UCSD-AML1 (cell line): ENCODE measurements around the gene FGL2.
"Not testable (repeated sequence)": the region's sequence is repeated elsewhere in the genome, so short reads cannot be mapped to it uniquely, and the experiment has no call there.

Source experiments
- DNase-seq: peaks from one replicate; lab custom pipeline; 2025; ENCODE audit not compliant: unreplicated experiment; lab: John Stamatoyannopoulos, UW

The FGL2 gene

DNA sequence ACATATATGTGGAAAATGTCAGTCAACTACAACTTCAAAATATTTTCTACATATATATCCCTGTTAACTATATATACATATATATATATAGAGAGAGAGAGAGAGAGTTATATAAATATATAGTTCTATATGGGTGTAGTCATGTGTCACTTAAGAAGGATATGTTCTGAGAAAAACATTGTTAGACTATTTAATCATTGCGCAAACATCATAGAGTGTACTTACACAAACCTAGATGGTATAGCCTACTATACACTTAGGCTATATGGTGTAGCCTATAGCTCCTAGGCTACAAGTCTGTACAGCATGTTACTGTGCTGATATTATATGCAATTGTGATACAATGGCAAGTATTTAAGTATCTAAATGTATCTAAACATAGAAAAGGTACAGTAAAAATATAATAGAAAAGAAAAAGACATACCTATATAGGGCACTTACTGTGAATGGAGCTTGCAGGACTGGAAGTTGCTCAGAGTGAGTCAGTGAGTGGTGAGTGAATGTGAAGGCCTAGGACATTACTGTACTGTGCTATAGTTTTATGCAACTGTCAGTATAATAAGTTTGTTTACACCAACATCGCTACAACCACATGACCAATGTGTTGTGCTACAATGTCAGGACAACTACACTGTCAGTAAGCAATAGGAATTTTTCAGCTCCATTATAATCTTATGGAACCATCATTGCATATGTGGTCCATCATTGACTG lies 18.0 kb upstream of the FGL2 start:
- DNase-seq: no peak

DNA sequence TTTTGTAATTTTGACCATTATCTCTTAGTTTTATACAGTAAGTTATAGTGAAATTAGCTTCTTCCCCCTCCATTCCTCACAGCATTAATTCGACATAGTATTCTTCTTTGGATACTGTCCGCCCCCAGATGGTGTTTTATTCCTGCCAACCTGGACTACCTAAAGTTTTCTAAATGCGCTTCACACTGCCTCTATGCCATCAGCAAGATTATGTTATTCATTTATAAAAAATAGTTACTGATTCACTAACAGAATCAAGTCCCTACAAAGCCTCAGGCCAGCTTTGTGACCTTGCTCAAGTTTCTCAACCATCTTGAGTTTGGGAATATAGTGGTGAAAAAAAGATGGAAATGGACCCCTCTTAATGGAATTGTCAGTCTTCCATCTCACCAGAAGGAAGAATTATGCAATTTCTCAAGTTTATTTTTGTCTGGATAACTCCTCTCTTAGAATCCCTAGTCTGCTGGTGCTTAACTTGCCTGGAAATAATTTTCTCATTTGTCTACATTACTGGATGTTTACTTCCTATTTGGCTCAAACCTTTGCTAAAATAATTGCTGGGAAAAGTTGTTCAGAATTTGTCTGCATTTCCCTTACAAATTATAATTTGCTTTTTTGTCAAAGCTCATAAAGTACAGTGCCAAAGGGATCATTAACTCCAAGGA lies 16.7 kb upstream of the FGL2 start:
- no peak for DNase-seq

DNA sequence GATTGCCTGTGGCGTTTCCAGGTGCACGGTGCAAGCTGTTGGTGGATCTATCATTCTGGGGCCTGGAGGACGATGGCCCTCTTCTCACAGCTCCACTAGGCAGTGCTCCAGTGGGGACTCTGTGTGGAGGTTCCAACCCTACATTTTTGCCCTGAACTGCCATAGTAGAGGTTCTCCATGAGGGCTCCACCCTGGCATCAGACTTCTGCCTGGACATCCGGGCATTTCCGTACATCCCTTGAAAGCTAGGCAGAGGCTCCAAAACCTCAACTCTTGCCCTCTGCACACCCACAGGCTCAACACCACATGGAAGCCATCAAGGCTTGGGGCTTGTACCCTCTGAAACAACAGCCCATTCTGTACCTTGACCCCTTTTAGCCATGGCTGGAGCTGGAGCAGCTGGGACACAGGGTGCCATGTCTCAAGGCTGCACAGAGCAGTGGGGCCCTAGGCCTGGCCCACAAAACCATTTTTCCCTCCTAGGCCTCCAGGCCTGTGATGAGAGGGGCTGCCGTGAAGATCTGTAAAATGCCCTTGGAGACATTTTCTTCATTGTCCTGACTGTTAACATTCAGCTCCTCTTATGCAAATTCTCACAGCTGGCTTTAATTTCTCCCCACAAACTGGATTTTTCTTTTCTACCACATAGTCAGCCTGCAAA lies 10.0 kb upstream of the FGL2 start:
- no peak for DNase-seq

DNA sequence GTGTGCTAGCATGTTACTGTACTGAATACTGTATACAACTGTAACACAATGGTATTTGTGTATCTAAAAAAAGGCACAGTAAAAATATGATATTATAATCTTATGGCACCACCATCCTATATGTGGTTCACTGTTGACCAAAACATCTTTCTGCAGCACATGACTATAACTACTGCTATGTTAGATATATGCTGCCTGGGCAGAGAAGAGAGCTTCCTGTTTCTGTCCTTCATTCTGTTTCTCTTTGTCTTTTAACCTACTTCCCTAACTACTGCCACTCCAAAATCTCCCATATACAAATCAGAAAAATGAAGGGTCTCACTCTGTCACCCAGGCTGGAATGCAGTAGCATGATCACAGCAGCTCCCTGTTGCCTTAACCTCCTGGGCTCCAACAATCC lies 8.8 kb upstream of the FGL2 start:
- DNase-seq: no peak

DNA sequence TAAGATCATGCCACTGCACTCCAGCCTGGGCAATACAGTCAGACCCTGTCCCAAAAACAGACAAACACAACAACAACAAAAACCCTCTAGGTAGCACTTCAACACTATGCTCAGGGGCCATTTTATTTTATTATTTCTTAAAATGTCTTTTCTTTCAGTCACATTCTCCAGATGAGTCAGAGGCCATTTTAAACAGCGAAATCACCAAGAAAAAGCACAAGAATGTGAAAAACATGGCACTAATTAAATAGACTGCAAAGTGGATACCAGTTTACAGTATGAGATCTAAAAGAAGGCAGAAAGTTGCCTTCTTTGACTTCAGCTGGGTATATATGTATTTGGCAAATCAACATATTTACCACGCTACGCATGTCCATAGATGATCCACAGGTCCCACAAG lies 6.1 kb upstream of the FGL2 start:
- no peak for DNase-seq

DNA sequence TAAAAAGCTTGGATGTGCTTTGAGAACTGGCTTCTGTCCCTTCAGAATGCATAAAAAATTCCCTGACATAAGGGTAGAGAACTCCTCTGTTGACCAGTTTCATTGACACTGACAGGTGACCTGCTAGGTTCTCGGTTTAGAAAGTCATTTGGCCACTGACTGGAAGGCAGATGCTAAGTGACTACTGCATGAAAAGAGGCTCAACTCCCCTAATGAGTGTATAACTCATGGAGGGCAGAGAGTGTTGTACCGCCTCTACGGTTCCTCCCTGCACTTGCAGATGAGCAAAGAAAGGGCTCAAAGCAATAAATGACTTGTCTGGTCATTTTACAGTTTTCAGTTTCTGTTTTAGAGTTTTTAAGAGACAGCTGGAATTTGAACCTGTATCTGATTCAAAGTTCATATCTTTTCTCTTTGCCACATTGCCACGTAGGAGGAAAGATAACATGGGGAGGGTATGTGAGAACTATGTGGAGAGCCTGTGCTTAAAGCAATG lies 2.9 kb upstream of the FGL2 start:
- DNase-seq: no peak

DNA sequence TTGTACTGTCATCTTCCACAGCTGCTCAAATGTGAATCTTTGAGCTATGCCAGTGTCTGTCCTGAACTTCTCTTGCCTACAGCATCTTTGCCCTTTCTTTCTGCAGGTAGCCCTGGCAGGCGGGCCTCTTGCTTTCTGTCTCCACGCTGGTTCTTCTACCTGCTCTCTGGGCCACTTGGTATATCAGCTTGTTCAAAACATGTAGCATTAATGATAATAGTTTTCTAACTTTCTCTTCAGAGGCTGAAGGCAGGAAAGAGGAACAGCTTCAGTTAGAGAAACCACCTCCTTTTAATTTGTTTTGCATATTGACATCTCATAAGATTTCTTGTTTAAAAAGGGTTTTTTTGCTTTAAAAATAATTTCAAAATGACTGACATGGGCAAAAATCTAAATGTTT lies 923 bp upstream of the FGL2 start:
- DNase-seq: no peak

DNA sequence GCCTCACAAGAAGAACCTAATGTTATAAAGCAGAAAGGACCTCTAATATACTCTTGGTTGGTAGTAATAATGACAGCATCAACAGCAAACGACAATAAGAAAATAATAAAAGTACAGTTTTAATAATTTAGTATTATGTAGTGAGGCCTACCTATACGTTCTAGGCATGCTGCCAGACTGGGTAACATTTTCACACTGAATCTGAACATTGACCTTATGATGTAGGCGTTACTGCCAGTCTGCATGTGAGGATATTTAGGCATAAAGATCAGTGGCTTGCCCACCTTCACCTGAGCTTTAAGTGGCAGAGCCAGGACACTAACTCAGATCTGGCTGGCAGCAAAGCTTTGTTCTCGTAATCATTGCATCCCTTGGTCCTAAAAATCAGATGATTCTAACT lies 2.5 kb downstream of the FGL2 start:
- no peak for DNase-seq

DNA sequence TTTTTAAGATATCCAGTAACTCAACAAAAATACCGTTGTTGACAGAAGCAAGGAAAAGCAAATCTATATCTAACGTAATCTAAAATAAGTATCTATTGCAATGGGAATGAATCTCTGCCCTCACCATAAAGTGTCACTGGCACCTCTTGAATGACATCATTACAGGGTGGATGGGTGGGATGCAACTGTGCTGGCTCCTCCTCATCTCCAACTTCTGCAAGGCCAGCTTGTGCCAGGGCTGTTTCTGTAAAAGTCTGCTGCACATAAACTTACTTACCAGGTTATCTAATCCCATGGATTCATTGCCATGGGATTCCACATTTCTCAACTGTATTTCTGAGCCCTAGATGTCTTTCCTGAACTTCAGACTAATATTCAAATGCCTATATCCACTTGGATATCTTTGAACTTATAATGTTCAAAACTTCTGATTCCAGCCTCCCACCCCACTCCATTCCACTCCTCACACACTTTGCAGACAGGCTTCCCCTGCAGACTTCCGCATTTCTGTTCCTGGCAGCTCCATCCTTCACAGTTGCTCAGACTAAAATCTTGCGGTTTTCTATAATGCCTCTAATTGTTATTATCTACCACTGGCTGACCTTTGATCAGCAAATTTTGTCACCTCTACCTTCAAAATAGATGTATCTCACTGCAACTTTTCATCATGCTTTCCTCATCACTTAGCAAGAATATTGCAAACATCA lies 10.7 kb downstream of the FGL2 start:
- peak; percentile 11 for DNase-seq

DNA sequence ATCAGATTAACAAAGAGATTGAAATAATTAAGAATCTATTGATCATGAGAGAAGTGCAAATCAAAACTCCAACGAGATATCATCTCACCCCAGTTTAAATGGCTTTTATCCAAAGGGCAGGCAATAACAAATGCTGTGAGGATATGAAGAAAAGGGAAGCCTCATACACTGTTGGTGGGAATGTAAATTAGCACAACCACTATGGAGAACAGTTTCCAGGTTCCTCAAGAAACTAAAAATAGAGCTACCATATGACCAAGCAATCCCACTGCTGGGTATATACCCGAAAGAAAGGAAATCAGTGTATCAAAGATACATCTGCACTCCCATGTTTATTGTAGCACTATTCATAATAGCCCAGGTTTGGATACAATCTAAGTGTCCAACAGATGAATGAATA lies 13.8 kb downstream of the FGL2 start:
- DNase-seq: no peak

DNA sequence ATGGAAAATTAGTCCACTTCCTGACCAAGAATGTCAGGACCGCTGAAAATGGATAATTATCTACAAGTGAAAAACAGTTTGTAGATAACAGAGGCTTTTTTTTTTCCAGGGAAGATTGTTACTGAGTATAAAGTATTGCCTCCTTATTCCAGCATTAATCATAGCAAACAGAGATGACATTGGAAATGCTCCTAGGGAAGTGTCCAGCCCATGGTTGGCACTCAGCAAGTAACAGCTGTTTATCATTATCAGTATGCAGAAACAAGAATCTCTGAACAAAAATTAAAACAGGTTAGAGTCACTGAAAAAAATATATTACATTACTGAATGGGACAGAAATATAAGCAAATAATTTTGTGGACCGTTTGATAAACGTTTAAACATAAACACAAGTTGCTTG lies 14.6 kb downstream of the FGL2 start:
- DNase-seq: no peak

DNA sequence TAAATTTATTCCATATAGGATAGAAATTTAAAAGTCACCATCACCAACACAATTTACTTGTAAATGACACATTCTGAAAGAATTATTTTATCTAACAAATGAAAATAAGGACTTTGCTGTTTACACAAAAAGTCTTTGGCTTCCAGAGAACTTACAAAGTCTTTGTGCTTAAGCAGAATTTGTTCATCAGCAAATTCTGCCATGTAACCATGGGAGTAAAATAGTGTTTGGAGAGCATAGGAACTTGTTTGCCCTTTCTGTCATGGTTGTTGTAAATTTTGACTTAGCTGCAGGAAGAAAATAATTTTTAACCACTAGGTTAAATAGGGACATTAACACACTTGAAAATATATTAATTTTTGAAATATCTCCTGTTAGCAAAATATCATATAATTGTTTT lies 15.2 kb downstream of the FGL2 start:
- no peak for DNase-seq

DNA sequence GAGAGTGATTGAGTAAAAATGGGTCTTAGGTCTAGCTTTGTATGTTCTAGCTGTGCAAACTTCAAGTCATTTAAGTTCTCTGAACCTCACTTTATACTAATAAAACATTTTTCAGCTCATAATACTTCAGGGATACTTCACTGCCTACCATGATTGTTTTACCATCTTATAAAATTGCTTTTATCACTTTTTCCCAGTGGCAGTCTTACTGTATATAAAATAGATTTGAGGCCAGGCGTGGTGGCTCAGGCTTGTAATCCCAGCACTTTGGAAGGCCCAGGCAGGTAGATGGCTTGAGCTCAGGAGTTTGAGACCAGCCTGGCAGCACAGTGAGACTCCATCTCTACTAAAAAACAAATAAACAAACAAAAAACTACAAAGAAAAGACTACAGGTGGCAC lies 17.4 kb downstream of the FGL2 start:
- no peak for DNase-seq

DNA sequence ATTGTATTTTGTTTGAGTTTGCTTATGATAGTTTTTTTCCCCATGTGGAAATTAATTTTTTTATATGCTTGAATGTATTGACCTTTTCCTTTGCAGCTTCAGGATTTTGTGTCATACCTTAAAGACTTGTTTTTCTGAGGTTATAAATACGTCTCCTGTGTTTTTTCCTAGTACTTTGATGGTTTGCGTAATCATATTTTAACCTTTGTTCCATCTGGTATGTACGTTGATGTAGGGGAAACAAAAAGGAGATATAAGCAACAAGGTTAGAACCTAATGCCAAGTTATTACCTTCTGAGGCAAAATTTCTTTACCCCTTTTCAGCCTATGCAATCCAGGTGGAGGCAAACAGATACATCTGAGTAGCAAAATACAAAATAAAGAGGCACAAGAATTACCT lies 17.9 kb downstream of the FGL2 start:
- no peak for DNase-seq

DNA sequence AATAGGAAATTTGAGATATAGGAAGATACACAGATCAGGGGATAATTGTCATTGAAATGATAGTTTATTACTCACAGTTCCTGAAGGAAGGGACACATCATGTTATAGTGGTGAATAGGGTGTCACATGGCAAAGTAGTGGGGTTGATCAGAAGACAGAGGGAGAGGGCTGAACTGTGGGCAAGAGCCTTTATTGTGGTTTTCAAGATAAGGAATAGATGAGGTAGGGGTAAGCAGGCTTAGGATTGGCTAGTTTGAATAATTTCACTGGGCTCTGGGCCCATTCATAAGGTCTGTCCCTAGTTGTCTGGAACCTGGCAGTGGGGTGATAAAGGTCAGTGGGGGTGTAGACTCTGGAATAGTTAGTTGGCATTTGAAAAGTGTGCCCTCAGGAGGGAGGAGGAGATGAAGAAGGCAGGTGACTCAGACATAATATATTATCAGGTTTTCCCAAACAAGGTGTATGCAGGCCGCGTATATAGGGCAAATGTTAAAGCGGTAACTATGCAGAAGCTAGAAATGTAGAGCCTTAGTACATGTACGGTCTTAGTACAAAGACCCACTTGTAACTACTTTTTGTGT lies 18.5 kb downstream of the FGL2 start:
- DNase-seq: no peak

DNA sequence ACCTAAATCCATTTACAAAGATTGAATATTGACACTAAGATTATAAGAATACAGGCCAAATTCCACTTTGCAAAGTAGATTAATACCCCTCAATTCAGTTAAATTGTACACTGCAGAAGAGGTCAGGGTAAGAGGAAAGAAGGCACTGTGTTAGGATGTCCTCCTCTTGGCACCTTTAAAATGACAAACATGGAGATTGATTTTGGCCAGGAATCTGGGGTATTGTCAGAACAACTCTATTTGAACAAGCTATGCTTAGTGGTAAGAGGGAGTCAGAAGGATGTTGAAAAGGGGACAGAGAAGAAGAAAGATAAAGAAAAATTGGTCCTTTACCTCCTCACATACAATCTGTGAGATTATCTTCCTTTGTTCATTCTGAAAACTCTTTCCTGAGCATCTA lies 21.6 kb downstream of the FGL2 start:
- not testable (repeated sequence) for DNase-seq

DNA sequence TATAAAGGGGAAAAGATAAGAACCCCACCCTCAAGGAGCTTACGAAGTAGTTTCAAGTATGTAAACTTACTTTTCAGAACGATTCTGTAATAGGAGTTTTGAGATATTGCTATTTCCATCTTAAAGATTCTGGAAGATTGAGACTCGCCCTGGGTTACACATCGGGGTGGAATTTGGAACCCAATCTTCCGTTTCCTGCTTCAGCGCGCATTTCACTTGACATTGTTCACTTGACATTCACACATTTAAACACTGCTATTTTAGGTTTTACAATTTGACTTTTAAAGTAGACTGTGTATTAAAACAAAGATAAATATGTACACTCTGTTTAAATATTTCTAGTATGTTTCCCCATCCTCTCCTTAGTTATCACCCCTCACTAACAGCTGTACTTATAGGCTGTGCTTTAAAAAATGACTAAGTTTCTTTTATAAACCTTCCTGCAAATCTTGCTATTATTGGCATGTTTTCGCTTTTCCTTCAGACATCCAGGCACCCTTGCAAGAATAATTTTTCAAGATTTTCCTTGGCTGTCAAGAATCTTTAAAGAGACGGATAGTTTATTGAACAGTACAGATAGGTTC lies 22.2 kb downstream of the FGL2 start:
- DNase-seq: not testable (repeated sequence)

DNA sequence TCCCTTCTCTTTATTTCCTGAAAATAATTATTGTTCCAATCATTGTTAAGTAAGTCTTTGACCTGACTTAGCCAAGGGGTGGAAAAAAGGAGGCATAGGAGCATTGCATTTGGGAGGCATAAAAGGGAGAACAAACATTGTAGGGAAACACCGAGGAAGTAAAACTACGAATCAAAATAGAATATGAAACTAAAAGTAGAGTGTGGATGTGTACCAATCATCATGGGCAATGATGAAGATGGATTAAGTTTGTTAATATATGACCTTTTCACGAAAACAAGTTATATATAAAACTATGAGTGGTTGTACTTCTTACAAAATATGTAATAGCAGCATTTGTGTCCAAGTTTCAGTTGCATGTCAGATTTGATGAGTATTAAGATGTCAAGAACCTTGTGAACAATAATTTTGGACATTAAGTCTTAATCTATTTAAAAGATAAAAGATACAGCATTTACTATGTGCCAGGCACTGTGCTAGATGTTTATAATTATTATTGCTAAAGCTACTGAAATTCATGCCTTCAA lies 24.3 kb downstream of the FGL2 start:
- DNase-seq: not testable (repeated sequence)

DNA sequence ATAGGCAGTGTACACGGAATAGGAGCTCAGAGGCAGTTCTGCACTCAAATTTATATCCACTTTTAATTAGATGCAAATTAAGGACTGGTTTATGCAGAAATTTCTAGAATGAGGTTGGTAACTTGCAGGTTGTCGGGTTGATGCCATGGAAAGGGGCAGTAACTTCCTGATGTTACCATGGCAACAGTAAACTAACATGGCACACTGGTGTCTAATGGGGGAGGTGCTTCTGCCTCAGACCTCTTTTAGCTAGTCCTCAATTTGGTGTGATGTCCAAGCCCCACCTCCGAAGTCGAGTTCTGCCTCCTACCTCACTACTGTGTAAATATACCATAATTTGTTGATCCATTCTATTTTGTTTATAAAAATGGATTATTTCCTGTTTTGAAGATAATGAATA lies 25.2 kb downstream of the FGL2 start:
- DNase-seq: not testable (repeated sequence)

DNA sequence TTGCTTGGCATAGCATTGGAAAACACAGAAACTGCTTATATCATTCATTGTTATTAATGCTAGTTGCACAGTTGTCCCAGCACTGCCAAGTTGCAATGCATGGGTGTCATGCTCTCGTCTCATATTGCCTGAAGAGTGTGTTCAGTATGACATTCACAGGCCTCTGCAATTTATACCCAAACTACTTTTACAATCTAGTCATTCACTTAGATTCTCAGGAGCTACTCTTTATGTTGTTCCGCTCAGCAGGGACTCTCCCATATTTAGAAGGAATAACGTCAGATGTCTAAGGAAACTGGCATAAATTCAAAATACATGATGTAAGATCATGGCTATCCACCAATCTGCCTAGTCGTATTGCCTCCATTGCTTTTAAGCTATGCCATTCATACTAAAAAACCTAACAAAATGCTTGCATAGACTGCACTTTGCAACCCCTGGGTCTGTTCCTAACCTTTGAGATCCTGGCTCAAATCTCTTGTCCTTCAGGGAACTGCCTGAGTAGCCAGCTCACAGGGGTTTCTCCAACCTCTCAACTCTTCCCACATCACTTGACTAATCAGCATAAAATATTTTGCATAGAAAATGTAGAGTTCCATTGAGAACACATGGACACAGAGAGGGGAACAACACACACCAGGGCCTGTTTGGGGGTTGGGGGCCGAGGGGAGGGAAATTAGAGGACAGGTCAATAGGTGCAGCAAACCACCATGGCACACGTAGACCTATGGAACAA lies 27.0 kb downstream of the FGL2 start:
- DNase-seq: not testable (repeated sequence)
